ENCODE data around the gene OAT. TPM values are rescaled to one million over a fixed set of nuclear protein-coding genes. Genes with fewer than 3 reads are reported as not detected.

The OAT gene
- total RNA-seq, 1 donor from 2014 or later = 119 TPM

DNA sequence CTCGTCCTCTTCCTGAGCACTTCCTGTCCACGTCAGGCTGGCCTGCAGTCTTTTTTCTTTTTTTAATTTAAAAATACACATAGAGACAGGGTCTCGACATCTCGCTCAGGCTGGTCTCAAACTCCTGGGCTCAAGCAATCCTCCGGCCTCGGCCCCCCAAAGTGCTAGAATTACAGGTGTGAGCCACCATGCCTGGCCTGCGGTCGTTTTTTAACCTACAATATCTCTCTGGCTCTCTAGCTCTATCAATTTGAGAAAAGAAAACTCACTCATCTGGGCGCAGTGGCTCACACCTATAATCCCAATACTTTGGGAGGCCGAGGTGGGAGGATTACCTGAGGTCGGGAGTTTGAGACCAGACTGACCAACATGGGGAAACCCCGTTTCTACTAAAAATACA, 4.0 kb upstream of the OAT start:
- H3K4me1 Mint-ChIP-seq (ENCODE audit: low read depth, unreplicated experiment) = no peaks in the 10 kb centered on the region
- DNase-seq (ENCODE audit: low read depth) = no peak
- peaks cover 2% of the 10 kb centered on the region for H3K9me3 Mint-ChIP-seq (ENCODE audit: unreplicated experiment)
- H4K20me1 ChIP-seq (ENCODE audit: insufficient read depth, low read length) = peaks cover 3% of the 10 kb centered on the region
- TF ChIP-seq, protein P1, sequence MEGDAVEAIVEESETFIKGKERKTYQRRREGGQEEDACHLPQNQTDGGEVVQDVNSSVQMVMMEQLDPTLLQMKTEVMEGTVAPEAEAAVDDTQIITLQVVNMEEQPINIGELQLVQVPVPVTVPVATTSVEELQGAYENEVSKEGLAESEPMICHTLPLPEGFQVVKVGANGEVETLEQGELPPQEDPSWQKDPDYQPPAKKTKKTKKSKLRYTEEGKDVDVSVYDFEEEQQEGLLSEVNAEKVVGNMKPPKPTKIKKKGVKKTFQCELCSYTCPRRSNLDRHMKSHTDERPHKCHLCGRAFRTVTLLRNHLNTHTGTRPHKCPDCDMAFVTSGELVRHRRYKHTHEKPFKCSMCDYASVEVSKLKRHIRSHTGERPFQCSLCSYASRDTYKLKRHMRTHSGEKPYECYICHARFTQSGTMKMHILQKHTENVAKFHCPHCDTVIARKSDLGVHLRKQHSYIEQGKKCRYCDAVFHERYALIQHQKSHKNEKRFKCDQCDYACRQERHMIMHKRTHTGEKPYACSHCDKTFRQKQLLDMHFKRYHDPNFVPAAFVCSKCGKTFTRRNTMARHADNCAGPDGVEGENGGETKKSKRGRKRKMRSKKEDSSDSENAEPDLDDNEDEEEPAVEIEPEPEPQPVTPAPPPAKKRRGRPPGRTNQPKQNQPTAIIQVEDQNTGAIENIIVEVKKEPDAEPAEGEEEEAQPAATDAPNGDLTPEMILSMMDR (IDR thresholded peaks at IDR 0.05; ENCODE audit: insufficient read depth, low read depth, low read length) = no peak
- no peak for TF ChIP-seq EZH2 (IDR thresholded peaks at IDR 0.05; ENCODE audit: insufficient read depth, low read length)
- no peaks in the 10 kb centered on the region for H3K36me3 Mint-ChIP-seq (ENCODE audit: low read depth, unreplicated experiment)
- H3K79me2 ChIP-seq (ENCODE audit: insufficient read depth, low read length) = peaks cover 6% of the 10 kb centered on the region
- H3K4me1 ChIP-seq (ENCODE audit: insufficient read depth, low read length) = no peaks in the 10 kb centered on the region
- H3K4me3 ChIP-seq (ENCODE audit: insufficient read depth, low read depth, low read length) = no peak overlapping the region
- peaks cover 28% of the 10 kb centered on the region for H3K27me3 Mint-ChIP-seq (ENCODE audit: low read depth, unreplicated experiment)
- H3K27ac Mint-ChIP-seq (ENCODE audit: unreplicated experiment) = no peak overlapping the region
- H3K27ac ChIP-seq (ENCODE audit: low read depth, low read length) = no peak overlapping the region
- no peaks in the 10 kb centered on the region for H3K9me3 ChIP-seq (ENCODE audit: insufficient read depth, low read depth, low read length)
- H2AFZ ChIP-seq (ENCODE audit: low read depth, low read length) = no peak overlapping the region
- H3K9ac ChIP-seq (ENCODE audit: low read length) = no peak overlapping the region
- H3K36me3 ChIP-seq (ENCODE audit: insufficient read depth, low read length) = no peaks in the 10 kb centered on the region
- no peak for FAIRE-seq
- H3K27me3 ChIP-seq (ENCODE audit: insufficient read depth, low read length) = peaks cover 17% of the 10 kb centered on the region
- H3K4me3 Mint-ChIP-seq (ENCODE audit: unreplicated experiment) = no peak overlapping the region
- no peak overlapping the region for H3K4me2 ChIP-seq (ENCODE audit: low read length)

DNA sequence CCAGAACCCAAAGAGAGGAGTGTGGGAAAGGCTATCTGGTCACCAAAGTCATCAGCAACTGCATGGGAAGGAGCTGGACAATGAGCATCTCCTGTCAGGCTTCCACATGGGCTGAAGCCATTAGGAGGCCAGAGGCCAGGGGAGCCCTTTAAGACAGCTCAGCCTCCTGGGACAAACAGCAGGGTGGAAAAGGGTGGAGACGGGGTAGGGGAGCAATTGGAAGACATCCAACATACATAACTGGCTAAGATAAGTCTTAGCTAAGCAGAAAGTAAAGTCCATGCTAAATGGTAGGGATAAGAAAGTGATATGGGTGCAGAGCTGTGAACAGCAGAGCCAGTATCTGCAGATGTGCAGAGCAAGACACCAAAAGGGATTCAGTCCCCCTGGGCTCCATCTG, 1.5 kb upstream of the OAT start:
- no peak overlapping the region for H3K27ac ChIP-seq (ENCODE audit: low read depth, low read length)
- TF ChIP-seq, protein P1 (IDR thresholded peaks at IDR 0.05; ENCODE audit: insufficient read depth, low read depth, low read length) = no peak
- TF ChIP-seq EZH2 (IDR thresholded peaks at IDR 0.05; ENCODE audit: insufficient read depth, low read length) = no peak
- H3K4me1 Mint-ChIP-seq (ENCODE audit: low read depth, unreplicated experiment) = peaks cover 14% of the 10 kb centered on the region
- peaks cover 15% of the 10 kb centered on the region for H3K27me3 ChIP-seq (ENCODE audit: insufficient read depth, low read length)
- peaks cover 28% of the 10 kb centered on the region for H4K20me1 ChIP-seq (ENCODE audit: insufficient read depth, low read length)
- H3K27ac Mint-ChIP-seq (ENCODE audit: unreplicated experiment) = no peak overlapping the region
- H3K79me2 ChIP-seq (ENCODE audit: insufficient read depth, low read length) = peaks cover 31% of the 10 kb centered on the region
- no peak overlapping the region for H3K9ac ChIP-seq (ENCODE audit: low read length)
- H3K4me1 ChIP-seq (ENCODE audit: insufficient read depth, low read length) = peaks cover 12% of the 10 kb centered on the region
- H3K36me3 ChIP-seq (ENCODE audit: insufficient read depth, low read length) = no peaks in the 10 kb centered on the region
- DNase-seq (ENCODE audit: low read depth) = no peak
- FAIRE-seq = no peak
- H3K4me3 Mint-ChIP-seq (ENCODE audit: unreplicated experiment) = no peak overlapping the region
- no peak overlapping the region for H3K4me2 ChIP-seq (ENCODE audit: low read length)
- no peaks in the 10 kb centered on the region for H3K9me3 ChIP-seq (ENCODE audit: insufficient read depth, low read depth, low read length)
- H2AFZ ChIP-seq (ENCODE audit: low read depth, low read length) = no peak overlapping the region
- H3K27me3 Mint-ChIP-seq (ENCODE audit: low read depth, unreplicated experiment) = peaks cover 28% of the 10 kb centered on the region
- no peak overlapping the region for H3K4me3 ChIP-seq (ENCODE audit: insufficient read depth, low read depth, low read length)
- no peaks in the 10 kb centered on the region for H3K36me3 Mint-ChIP-seq (ENCODE audit: low read depth, unreplicated experiment)
- peaks cover 2% of the 10 kb centered on the region for H3K9me3 Mint-ChIP-seq (ENCODE audit: unreplicated experiment)

DNA sequence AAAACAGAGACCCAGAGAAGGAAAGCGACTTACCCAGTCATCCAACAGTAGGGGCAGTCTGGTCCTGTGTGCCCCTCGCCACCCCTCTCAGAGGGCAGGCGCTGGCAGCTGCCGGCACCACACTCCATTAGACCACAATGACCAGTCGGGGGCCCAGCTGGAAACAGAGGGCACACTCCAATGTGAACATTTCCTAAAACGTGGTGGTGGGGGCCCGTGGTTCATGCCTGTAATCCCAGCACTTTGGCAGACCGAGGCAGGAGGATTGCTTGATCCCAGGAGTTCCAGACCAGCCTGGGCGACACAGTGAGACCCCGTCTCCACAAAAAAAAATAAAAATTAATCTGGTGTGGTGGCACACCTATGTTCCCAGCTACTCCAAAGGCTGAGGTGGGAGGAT, 912 bp upstream of the OAT start:
- H3K79me2 ChIP-seq (ENCODE audit: insufficient read depth, low read length) = peaks cover 37% of the 10 kb centered on the region
- H3K36me3 ChIP-seq (ENCODE audit: insufficient read depth, low read length) = no peaks in the 10 kb centered on the region
- H3K4me3 ChIP-seq (ENCODE audit: insufficient read depth, low read depth, low read length) = no peak overlapping the region
- peaks cover 14% of the 10 kb centered on the region for H3K4me1 Mint-ChIP-seq (ENCODE audit: low read depth, unreplicated experiment)
- no peaks in the 10 kb centered on the region for H3K36me3 Mint-ChIP-seq (ENCODE audit: low read depth, unreplicated experiment)
- no peaks in the 10 kb centered on the region for H3K9me3 ChIP-seq (ENCODE audit: insufficient read depth, low read depth, low read length)
- H3K4me1 ChIP-seq (ENCODE audit: insufficient read depth, low read length) = peaks cover 12% of the 10 kb centered on the region
- FAIRE-seq (no peak), DNase-seq (ENCODE audit: low read depth) (no peak)
- H3K27me3 Mint-ChIP-seq (ENCODE audit: low read depth, unreplicated experiment) = peaks cover 28% of the 10 kb centered on the region
- H3K4me2 ChIP-seq (ENCODE audit: low read length) = no peak overlapping the region
- H3K9ac ChIP-seq (ENCODE audit: low read length) = no peak overlapping the region
- peaks cover 15% of the 10 kb centered on the region for H3K27me3 ChIP-seq (ENCODE audit: insufficient read depth, low read length)
- peaks cover 34% of the 10 kb centered on the region for H4K20me1 ChIP-seq (ENCODE audit: insufficient read depth, low read length)
- no peak overlapping the region for H3K27ac Mint-ChIP-seq (ENCODE audit: unreplicated experiment)
- no peak for TF ChIP-seq EZH2 (IDR thresholded peaks at IDR 0.05; ENCODE audit: insufficient read depth, low read length)
- TF ChIP-seq, protein P1 (IDR thresholded peaks at IDR 0.05; ENCODE audit: insufficient read depth, low read depth, low read length) = no peak
- peak overlapping the region; percentile 76 for H3K4me3 Mint-ChIP-seq (ENCODE audit: unreplicated experiment)
- H3K27ac ChIP-seq (ENCODE audit: low read depth, low read length) = no peak overlapping the region
- peaks cover 2% of the 10 kb centered on the region for H3K9me3 Mint-ChIP-seq (ENCODE audit: unreplicated experiment)
- no peak overlapping the region for H2AFZ ChIP-seq (ENCODE audit: low read depth, low read length)
